CD4-positive, alpha-beta T cell treated with Interleukin-15 for 1 hour (primary cell): Measurements from ENCODE around the gene NPBWR2.
"Not testable (repeated sequence)": the region's sequence is repeated elsewhere in the genome, so short reads cannot be mapped to it uniquely, and the experiment has no call there.

Experiments used
- DNase-seq: peaks from one replicate; pipeline ENCODE4 v3.0.0-alpha.2; 2020

The NPBWR2 gene

DNA sequence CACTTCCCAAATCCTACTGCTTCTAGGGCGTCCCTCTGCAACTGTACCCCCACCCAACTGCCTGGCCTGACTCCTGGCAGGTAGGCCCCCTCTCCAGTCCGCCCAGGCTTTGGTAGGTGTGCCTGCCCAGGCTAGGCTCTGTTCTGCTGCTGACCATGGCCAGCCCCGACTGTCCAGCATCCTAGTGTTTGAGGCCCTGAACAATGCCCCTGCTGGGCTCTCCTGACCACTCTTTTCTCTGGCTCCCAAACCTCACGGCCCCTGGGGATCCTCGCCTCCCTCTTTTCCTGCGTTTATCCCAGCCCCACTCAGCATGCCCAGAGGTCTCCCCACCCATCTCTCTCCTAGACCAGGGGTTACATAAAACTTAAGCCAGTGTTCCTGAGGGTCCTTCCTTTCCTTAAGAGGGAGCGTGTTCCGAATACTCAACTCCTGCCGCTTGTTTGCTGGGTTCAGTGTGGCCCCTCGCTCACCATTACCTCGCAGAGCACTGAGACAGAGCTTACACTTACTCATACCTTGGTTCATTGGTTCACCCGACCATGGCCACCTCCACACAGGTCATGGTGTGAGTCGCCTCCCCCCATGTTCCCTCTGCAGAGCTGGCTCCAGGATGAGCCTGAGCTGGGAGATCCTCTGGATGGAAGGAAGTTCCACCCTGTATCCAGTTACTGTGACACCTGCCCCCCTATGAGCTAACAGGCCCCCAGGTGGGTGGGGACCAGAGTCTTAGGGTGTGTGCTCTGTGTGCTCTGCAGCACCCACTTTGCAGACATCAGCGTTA lies 35.8 kb upstream of the NPBWR2 start:
- DNase-seq: no peak

DNA sequence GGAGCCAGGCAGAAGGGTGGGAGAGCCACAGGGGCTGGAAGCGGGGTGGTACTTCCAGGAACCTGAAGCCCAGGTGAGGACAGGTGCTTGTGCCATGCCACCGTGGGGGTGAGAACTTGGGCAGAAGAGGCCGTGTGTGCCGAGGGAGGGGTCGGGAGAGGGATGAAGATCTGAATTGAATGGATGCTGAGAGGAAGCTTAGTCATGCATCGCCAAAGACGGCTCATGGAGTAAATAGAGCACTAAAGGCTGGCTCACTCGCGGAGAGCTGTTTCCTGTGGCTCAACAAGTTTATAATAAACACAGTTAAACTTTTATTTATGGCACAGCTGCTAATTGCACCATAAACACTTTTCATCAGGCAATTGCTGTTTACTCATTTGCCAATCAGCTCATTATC lies 35.2 kb upstream of the NPBWR2 start:
- DNase-seq: no peak

DNA sequence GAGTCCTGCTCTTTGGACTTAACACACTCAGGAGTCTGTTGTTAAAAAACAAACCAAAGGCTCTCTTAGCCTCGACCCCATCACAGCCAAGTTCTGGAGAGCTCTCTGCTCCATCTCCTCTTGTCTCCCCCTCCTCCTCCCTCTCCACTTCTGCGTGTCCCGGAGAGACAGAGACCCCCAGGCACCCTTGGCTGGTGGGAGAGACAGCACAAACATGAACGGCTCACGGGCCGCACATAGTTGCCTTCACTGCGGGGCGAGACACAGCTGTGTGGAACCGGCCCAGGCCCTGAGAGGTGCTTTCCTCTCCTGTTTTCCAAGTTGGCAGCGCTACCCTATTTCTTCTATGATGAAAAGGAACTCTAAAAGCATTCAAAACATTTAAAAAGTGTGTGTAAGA lies 33.6 kb upstream of the NPBWR2 start:
- no peak for DNase-seq

DNA sequence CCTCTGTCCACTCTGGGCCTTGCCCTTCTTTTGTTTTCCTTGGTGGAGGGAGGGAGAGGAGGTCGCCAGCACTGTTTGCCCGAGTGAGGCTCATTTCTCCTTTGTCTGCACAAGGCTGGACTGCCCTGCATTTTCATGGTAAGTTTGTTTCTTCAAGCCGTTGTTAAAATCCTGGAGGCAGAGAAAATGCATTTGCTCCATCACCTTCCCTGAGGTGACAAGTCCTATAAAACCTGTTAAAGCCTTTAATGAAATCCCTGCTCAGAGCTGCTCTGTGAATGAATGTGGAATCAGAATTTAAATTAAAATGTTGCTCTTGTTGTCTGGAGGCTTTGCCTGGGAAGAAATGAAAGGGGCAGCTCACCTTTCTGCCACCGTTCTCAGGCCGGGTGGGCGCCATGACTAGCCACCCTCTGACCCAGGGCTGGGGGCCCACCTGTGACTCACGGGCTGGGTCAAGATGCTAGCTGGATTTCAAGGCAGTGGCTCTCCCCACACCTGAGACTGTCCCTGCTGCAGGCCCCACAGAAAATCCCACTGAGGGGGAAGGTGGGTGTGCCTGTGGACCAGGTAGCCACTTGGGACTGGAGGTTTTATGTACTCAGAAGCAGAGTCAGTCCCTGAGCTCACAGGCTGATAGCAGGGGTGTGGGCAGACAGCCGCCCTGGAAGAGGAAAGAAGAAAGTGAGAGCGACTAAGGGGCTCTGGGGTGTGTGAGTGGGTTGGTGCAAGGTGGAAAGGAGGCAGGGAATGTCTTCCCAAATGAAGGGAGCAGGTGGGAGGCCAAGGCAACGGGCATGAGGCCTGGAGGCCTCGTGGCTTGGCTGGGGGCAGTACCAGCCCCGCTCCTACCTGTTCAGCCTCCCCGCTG lies 32.9 kb upstream of the NPBWR2 start:
- DNase-seq: no peak

DNA sequence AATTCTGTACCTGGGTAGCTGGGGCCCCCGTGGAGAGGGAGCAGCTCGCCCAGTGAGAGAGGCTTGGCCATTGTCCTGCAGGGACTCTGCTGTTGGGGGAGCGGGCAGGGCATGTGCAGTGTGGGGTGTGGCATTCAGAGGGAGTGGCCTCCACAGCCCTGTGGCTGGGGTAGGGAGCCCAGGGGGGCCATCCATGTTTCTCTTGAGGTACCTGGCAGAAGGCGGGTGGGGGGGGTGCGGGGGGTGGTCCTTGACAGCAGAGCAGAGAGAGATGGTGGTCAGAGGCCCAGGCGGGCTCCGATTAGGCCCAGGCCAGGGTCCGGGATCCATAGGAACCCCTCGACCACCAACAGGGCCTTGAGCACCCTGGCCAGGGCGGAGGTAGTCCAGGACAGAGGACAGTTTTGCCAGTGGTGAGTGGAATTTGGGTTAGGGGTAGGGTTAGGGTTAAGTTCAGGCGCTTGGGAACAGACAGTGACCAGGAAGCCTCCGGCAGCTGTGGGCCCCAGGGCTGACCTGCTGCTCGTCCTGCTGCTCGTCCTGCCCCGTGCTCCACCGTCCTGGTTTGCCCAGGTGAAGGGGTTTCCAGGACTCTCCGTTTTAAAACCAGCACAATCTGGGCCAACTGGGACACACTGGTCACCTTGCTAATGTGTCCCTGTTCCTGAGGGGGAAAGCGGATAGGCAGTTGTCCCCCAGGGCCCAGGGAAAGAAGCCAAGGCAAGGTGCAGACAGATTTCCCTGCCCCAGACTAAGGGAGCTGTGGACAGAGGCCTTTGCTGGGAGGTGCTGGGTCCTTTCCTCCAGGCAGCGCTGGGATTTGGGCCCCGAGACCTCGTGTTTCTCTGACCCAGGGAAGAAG lies 32.1 kb upstream of the NPBWR2 start:
- DNase-seq: no peak

DNA sequence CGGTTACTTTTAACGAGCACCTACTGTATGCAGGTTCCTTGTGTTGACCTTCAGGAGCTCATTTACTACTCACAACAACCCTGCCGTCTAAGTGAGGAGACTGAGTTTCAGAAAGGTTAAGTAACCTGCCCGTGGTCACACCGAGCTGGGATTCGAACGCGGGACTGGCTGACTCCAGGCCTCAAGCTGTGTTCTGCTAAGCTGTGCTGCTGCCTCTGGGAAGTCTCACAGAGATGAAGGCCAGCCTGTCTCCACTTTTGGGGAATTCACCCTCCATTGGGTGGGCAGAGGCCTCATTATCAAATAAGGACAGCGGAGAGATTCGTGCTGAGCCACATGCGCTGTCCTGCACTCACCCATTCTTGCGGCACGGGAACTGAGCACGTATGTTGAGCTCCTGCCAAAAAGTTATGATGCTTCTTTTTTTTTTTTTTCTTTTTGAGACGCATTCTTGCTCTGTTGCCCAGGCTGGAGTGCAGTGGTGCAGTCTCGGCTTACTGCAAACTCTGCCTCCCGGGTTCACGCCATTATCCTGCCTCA lies 31.0 kb upstream of the NPBWR2 start:
- DNase-seq: no peak

DNA sequence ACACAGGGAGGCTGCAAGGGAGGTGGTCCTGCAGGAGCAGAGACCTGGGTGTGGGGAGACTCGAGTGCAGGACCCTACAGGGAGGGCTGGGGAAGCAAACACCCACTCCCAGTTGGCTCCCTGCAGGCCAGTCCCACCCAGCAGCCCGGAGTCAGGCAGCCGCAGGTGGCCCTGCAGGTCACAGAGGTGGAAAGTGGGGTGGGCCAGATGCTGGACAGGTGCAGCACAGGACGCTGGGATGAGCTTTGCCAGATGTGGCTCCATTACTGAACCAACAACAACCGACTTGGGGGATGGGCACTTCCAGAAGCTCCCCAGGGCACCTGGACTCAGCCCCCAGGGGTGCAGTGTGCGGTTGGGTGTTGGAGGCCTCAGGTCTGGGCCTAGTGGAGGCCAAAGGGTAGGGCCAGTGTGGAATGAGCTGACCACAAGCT lies 30.2 kb upstream of the NPBWR2 start:
- no peak for DNase-seq

DNA sequence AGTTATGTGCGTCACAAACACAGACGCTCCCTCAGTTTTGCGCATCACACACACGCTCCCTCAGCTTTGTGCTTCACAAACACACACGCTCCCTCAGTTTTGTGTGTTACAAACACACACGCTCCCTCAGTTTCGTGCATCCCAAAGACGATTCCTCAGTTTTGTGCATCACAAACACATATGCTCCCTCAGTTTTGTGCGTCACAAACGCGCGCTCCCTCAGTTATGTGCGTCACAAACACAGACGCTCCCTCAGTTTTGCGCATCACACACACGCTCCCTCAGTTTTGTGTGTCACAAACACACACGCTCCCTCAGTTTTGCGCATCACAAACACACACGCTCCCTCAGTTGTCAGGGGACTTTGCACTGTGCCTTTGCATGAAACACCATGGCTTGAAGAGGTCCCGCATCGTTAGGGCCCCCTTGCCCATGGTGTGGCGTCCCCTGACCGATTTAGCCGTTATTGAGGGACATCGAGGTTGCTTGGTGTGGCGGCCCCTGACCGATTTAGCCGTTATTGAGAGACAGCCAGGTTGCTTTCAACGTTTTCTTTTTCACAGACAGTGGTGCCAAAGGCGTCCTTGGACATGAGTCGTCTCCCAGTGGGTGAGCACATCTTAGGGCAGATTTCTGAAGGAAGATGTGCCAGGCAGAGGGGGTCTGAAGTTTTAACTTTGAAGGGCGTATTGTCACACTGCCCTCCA lies 28.8 kb upstream of the NPBWR2 start:
- no peak for DNase-seq

DNA sequence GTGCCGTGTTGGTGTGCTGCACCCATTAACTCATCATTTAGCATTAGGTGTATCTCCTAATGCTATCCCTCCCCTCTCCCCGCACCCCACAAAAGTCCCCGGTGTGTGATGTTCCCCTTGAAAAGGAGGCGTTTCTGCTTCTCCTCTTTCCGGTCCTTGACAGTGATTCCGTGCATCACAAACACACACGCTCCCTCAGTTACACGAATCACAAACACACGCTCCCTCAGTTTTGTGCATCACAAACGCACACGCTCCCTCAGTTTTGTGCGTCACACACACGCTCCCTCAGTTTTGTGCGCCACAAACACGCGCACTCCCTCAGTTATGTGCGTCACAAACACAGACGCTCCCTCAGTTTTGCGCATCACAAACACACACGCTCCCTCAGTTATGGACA lies 27.4 kb upstream of the NPBWR2 start:
- not testable (repeated sequence) for DNase-seq

DNA sequence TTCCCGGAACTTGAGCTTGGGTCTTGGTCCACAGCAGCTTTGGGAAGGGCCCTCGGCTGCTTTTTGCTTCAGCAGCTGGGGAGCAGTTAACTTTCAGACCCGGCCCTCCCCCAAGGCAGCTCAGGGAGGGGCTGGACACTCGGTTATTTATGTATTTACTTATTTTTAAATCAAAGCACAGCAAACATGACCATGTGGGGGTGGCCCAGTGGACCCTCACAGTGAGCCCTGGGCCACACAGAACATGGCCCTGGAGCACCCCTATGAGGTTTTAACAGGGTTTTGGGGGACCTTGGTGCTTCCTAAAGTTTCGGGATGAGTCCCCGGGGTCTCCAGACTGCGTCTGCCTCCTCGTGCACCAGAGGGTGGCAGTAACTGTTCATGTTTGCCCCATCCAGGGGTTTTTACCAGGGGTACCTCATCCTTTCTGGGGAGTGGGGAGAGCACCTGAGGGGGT lies 26.6 kb upstream of the NPBWR2 start:
- no peak for DNase-seq

DNA sequence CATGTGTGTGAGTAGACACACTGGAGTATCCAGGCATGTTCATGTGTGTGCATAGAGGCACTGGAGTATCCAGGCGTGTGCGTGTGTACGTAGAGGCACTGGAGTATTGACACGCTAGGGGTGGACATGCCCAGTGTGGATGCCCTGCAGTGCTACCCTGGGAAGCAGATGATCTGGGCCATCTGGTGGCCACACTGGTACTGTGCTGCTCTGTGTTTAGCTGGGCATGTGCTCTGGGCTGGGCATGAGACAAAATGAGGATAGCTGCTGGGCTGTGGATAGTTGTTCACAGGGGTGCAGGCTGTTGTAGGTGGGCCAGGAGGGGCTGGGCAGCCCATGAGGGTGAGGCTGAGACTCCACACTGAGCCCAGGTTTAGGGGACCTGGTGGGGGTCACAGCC lies 24.0 kb upstream of the NPBWR2 start:
- no peak for DNase-seq

DNA sequence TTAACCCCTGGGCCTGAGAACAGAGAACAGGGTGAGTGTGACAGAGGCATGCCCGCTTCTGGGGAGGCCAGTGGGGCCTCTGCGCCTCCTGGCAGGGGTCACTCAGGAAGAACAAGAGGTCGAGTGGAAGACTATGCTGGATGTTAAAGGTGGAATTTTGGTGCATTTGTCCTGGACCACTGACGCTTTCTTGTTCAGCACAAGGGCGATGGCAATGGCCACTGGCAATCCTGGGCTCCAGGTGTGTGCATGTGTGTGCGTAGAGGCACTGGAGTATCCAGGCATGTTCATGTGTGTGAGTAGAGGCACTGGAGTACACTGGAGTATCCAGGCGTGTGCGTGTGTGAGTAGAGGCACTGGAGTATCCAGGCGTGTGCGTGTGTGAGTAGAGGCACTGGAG lies 23.5 kb upstream of the NPBWR2 start:
- no peak for DNase-seq

DNA sequence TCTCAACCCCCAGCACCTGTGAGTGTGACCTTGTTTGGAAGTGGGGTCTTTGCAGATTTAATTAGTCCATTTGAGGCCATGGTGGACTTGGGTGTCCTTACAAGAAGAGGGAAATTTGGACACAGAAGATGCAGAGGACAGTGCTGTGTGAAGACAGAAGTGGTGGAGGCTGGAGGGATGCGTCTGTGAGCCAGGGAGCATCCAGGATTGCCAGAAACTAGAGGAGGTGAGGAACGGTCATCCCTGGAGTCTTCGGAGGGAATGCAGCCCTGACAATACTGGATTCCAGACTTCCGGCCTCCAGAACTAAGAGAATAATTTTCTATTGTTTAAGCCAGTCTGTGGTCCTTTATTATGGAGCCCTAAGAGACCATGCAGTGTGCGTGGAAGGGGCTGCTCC lies 22.9 kb upstream of the NPBWR2 start:
- DNase-seq: no peak

DNA sequence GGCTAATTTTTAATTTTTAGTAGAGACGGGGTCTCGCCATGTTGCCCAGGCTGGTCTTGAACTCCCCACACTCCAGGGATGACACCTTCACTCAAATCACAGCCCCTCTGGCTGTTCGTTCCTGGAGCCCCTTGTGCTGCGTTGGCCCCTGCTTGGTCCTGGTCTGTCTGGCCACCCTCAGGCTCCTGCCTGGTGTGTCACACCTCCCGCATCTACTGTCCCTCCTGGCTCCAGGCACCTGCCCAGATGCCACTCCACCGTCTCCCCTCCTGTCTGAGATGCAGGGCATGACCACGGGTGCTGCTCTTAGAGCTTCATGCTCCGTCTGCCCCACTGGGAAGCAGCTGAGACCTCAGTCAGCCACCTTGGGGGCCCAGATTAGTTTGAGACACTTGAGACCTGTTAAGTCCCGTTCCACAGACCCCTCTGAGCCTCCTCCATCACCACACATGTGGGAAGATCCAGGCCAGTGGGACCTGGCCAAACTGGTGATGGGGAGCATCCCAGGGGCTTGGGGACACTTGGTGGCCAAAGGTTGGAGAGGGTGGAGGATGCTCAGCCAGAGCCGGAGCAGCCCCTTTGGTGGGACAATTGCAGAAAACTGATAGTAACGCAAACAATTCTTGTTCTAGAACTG lies 21.9 kb upstream of the NPBWR2 start:
- no peak for DNase-seq

DNA sequence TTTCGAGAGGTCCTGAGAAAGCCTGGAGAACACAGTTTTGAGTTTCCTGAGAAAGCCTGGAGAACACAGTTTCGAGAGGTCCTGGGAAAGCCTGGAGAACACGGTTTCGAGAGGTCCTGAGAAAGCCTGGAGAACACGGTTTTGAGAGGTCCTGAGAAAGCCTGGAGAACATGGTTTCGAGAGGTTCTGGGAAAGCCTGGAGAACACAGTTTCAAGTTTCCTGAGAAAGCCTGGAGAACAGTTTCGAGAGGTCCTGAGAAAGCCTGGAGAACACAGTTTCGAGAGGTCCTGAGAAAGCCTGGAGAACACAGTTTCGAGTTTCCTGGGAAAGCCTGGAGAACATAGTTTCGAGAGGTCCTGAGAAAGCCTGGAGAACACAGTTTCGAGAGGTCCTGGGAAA lies 16.2 kb upstream of the NPBWR2 start:
- not testable (repeated sequence) for DNase-seq

DNA sequence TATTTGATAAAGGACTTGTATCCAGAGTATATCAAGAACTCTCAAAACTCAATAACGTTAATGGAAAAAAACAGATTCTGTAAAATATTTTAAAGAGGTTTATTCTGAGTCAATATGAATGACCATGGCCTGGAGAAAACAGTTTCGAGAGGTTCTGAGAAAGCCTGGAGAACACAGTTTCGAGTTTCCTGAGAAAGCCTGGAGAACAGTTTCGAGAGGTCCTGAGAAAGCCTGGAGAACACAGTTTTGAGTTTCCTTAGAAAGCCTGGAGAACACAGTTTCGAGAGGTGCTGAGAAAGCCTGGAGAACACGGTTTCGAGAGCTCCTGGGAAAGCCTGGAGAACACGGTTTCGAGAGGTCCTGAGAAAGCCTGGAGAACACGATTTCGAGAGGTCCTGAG lies 15.6 kb upstream of the NPBWR2 start:
- DNase-seq: not testable (repeated sequence)

DNA sequence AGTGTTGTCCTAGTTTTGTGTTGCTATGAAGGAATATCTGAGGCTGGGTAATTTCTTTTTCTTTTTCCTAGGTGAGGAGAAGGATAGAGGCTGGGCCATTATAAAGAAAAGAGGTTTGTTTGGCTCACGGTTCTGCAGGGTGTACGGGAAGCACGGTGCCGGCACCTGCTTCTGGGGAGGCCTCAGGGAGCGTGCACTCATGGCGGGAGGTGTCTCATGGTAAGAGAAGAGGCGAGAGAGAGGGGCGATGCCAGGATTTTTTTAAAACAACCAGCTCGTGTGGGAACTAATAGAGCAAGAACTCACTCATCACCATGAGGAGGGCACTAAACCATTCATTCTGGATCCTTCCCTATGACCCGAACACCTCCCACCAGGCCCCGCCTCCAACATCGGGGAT lies 14.2 kb upstream of the NPBWR2 start:
- DNase-seq: no peak

DNA sequence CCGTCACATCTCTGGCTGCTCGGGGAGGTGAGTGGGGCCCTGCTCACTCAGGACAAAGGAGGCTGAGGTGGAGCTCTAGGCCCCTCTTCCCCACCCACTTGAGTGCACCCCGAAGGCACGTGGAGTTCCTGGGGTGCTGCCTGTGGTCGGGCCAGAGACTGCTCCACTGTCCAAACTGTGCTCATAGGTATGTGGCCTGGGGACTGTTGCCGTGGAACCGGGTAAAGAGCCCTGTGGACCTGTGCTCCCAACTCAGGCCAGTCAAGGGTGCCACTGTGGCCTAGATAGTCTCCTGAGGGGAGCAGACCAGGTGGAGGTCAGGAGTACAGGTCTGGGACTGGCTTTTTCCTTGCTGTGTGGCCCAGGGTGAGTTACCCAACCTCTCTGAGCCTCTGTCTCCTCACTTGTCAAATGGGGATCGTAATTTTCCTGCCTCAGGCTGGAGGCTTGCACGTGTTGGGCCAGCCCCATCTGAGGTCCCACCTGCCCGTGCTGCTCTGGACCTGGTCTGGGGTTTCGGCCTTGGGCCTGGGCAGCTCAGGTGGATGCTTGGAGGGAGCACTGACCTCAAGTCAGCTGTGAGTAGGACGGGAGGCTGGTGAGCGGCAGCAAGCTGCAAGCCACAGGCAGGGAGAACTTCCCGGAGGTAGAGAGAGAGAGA lies 12.4 kb upstream of the NPBWR2 start:
- no peak for DNase-seq

DNA sequence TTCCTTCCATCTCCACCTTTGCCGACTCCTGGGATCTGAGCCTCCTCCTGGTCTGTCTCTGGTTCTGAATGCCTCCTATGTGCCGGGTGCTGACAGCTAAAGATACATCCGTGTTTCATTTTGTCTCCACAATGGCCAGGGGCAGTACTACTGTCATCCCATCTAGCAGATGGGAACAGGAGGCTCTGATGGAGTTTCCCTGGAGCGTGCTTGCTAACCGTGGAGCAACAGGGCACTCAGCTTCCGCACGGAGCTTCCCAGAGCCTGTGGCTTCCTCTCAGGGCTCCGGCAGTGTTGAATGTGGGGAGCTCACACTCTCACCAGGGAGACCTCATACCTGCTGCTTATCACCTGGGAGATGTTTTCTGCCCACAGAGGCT lies 11.9 kb upstream of the NPBWR2 start:
- no peak for DNase-seq

DNA sequence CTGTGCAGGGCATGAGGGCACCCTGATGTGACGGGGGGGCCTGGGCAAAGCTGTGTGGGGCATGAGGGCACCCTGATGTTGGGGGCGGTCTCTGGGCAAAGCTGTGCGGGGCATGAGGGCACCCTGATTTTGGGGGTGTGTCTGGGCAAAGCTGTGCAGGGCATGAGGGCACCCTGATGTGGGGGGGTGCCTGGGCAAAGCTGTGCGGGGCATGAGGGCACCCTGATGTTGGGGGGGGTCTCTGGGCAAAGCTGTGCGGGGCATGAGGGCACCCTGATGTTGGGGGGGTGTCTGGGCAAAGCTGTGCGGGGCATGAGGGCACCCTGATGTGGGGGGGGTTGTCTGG lies 10.0 kb upstream of the NPBWR2 start:
- not testable (repeated sequence) for DNase-seq
